Measurements from ENCODE around the gene SCAANT1. TPM values are rescaled to one million over a fixed set of nuclear protein-coding genes. Genes with fewer than 3 reads are reported as not detected.

The SCAANT1 gene
- total and polyA plus RNA-seq, 12 donors, result 1.3 to 1.6 TPM; not detected in 10

GRCh38 chr3:63896332-63897030 is 15.7 kb downstream of the SCAANT1 start:
- peaks cover 0 to 8% of the 10 kb centered on the region in 2 donors for H3K36me3 ChIP-seq (replicated peaks in 1 of 2)
- H3K4me3 ChIP-seq, result no peak overlapping the region
- no peak overlapping the region for H3K27ac ChIP-seq
- no peaks in the 10 kb centered on the region for H3K27me3 ChIP-seq
- H3K9me3 ChIP-seq (replicated peaks in 1 of 3), result no peaks in the 10 kb centered on the region
- intact Hi-C loops (cut with DNase I), result no loop called here
- DNase-seq, result no peak
- TF ChIP-seq, protein P1, sequence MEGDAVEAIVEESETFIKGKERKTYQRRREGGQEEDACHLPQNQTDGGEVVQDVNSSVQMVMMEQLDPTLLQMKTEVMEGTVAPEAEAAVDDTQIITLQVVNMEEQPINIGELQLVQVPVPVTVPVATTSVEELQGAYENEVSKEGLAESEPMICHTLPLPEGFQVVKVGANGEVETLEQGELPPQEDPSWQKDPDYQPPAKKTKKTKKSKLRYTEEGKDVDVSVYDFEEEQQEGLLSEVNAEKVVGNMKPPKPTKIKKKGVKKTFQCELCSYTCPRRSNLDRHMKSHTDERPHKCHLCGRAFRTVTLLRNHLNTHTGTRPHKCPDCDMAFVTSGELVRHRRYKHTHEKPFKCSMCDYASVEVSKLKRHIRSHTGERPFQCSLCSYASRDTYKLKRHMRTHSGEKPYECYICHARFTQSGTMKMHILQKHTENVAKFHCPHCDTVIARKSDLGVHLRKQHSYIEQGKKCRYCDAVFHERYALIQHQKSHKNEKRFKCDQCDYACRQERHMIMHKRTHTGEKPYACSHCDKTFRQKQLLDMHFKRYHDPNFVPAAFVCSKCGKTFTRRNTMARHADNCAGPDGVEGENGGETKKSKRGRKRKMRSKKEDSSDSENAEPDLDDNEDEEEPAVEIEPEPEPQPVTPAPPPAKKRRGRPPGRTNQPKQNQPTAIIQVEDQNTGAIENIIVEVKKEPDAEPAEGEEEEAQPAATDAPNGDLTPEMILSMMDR (IDR thresholded peaks at IDR 0.05), result no peak
- no peak for TF ChIP-seq POLR2A (IDR thresholded peaks at IDR 0.05)
- WGBS, 4 donors, result 47 to 67% (median 58%) methylated on average over 1 of the region's 1 CpG
- H3K4me1 ChIP-seq (replicated peaks in 1 of 2), result peaks cover 0 to 22% of the 10 kb centered on the region in 2 donors

- WGBS, 4 donors, result 76 to 81% (median 78%) methylated on average over 5 of the region's 5 CpGs
- TF ChIP-seq, protein P1 (IDR thresholded peaks at IDR 0.05), result no peak
- no peak for TF ChIP-seq POLR2A (IDR thresholded peaks at IDR 0.05)
- DNase-seq, result no peak
- no peak overlapping the region for H3K27ac ChIP-seq
- H3K4me1 ChIP-seq (replicated peaks in 1 of 2), result peaks cover 0 to 22% of the 10 kb centered on the region in 2 donors
- H3K4me3 ChIP-seq, result no peak overlapping the region
- no peaks in the 10 kb centered on the region for H3K27me3 ChIP-seq
- peaks cover 0 to 8% of the 10 kb centered on the region in 2 donors for H3K36me3 ChIP-seq (replicated peaks in 1 of 2)
- no peaks in the 10 kb centered on the region for H3K9me3 ChIP-seq (replicated peaks in 1 of 3)
- intact Hi-C loops (cut with DNase I), result no loop called here
Measured at GRCh38 chr3:63895422-63896189, 16.6 kb downstream of the SCAANT1 start.

- Histone ChIP-seq H3K4me1 (replicated peaks in 1 of 2) (peaks cover 0 to 22% of the 10 kb centered on the region in 2 donors), H3K36me3 (replicated peaks in 1 of 2) (no peaks in the 10 kb centered on the region), H3K27me3 (no peaks in the 10 kb centered on the region), H3K4me3 (no peak overlapping the region), H3K9me3 (replicated peaks in 1 of 3) (no peaks in the 10 kb centered on the region), H3K27ac (no peak overlapping the region)
- WGBS, 4 donors, result 96 to 100% (median 98%) methylated on average over 1 of the region's 1 CpG
- intact Hi-C loops (cut with DNase I), result no loop called here
- TF ChIP-seq, protein P1 (IDR thresholded peaks at IDR 0.05), result no peak
- TF ChIP-seq POLR2A (IDR thresholded peaks at IDR 0.05), result no peak
- DNase-seq, result no peak
Measured at GRCh38 chr3:63892773-63893352, 19.3 kb downstream of the SCAANT1 start.

GRCh38 chr3:63891518-63891917 is 20.7 kb downstream of the SCAANT1 start:
- Histone ChIP-seq H3K4me3 (no peak overlapping the region), H3K36me3 (replicated peaks in 1 of 2) (no peaks in the 10 kb centered on the region), H3K27me3 (no peaks in the 10 kb centered on the region), H3K4me1 (replicated peaks in 1 of 2) (peaks cover 4 to 20% of the 10 kb centered on the region in 2 donors), H3K27ac (no peak overlapping the region), H3K9me3 (replicated peaks in 1 of 3) (no peaks in the 10 kb centered on the region)
- no peak for DNase-seq
- intact Hi-C loops (cut with DNase I), result no loop called here
- WGBS, 4 donors, result 95 to 99% (median 96%) methylated on average over 5 of the region's 5 CpGs
- TF ChIP-seq POLR2A (IDR thresholded peaks at IDR 0.05), result no peak
- TF ChIP-seq, protein P1 (IDR thresholded peaks at IDR 0.05), result no peak
